Epithelial cell of esophagus (primary cell): Measurements from ENCODE around the gene EBP.
"Not testable (repeated sequence)": the region's sequence is repeated elsewhere in the genome, so short reads cannot be mapped to it uniquely, and the experiment has no call there.

Experiments used
- DNase-seq: peaks from one replicate; pipeline ENCODE4 v3.0.0; 2010; ENCODE audit warnings: low read depth
- H3K4me3 ChIP-seq: 2 replicates; pipeline ENCODE4 v1.5.1; 2011; ENCODE audit warnings: mild to moderate bottlenecking, low read length, control low read depth
- CTCF ChIP-seq: IDR thresholded peaks from 2 replicates; pipeline ENCODE4 v1.5.1; 2011; ENCODE audit warnings: low read depth, mild to moderate bottlenecking, low read length, control low read depth, inconsistent platforms; ENCODE audit not compliant: insufficient read depth; ENCODE audit errors: missing control alignments

EBP gene

GRCh38 chrX:48516987-48517386, 4.6 kb upstream of the EBP start:
- no peak overlapping the region for H3K4me3 ChIP-seq
- DNase-seq = no peak
- TF ChIP-seq CTCF = no peak

- H3K4me3 ChIP-seq, DNase-seq: not testable (repeated sequence)
Observed at GRCh38 chrX:48519481-48519880, 2.1 kb upstream of the EBP start.

GRCh38 chrX:48520455-48520854, 1.2 kb upstream of the EBP start:
- TF ChIP-seq CTCF = no peak
- DNase-seq = no peak

GRCh38 chrX:48520976-48521352, 644 bp upstream of the EBP start:
- H3K4me3 ChIP-seq = peak overlapping the region; percentile 61
- DNase-seq = no peak
- no peak for TF ChIP-seq CTCF

More at GRCh38 chrX:48520455-48520854, 1.2 kb upstream of the EBP start:
- H3K4me3 ChIP-seq = no peak overlapping the region

- no peak for TF ChIP-seq CTCF
- peak overlapping the region; percentile 61 for H3K4me3 ChIP-seq
- DNase-seq = no peak
Observed at GRCh38 chrX:48522291-48522690, 683 bp downstream of the EBP start.

- no peak for DNase-seq
Observed at GRCh38 chrX:48523682-48524081, 2.1 kb downstream of the EBP start.

GRCh38 chrX:48525853-48526252, 4.2 kb downstream of the EBP start:
- not testable (repeated sequence) for DNase-seq, H3K4me3 ChIP-seq

More at GRCh38 chrX:48523682-48524081, 2.1 kb downstream of the EBP start:
- TF ChIP-seq CTCF = no peak
- no peak overlapping the region for H3K4me3 ChIP-seq

GRCh38 chrX:48530736-48531135, 9.1 kb downstream of the EBP start:
- no peak overlapping the region for H3K4me3 ChIP-seq
- TF ChIP-seq CTCF = no peak
- DNase-seq = peak; percentile 40
